Measurements from ENCODE around the gene CTRL.

The CTRL gene

GRCh38 chr16:67962135-67962534 is 30.5 kb upstream of the CTRL start:
- no peak for DNase-seq

- DNase-seq = no peak
Measured at GRCh38 chr16:67961551-67961957, 29.9 kb upstream of the CTRL start.

GRCh38 chr16:67959536-67960329 is 28.1 kb upstream of the CTRL start:
- DNase-seq = no peak

GRCh38 chr16:67957622-67958021 is 26.0 kb upstream of the CTRL start:
- no peak for DNase-seq

GRCh38 chr16:67954421-67955196 is 22.9 kb upstream of the CTRL start:
- no peak for DNase-seq

GRCh38 chr16:67953641-67954375 is 22.1 kb upstream of the CTRL start:
- DNase-seq = no peak

- DNase-seq = no peak
Measured at GRCh38 chr16:67951485-67951884, 19.8 kb upstream of the CTRL start.

GRCh38 chr16:67950335-67950843 is 18.7 kb upstream of the CTRL start:
- no peak for DNase-seq

- DNase-seq = no peak
Measured at GRCh38 chr16:67949645-67950044, 18.0 kb upstream of the CTRL start.

GRCh38 chr16:67948015-67948414 is 16.4 kb upstream of the CTRL start:
- DNase-seq = no peak

- no peak for DNase-seq
Measured at GRCh38 chr16:67946966-67947558, 15.4 kb upstream of the CTRL start.

GRCh38 chr16:67946128-67946569 is 14.5 kb upstream of the CTRL start:
- DNase-seq = no peak

GRCh38 chr16:67945392-67945933 is 13.8 kb upstream of the CTRL start:
- DNase-seq = no peak

- no peak for DNase-seq
Measured at GRCh38 chr16:67944690-67945391, 13.2 kb upstream of the CTRL start.

GRCh38 chr16:67943619-67944504 is 12.2 kb upstream of the CTRL start, which contains the start of gene LCAT:
Gene LCAT (minus strand): TSS chr16:67944120. CDS start chr16:67944101, 19 bp downstream.
- no peak for DNase-seq

- DNase-seq = no peak
Measured at GRCh38 chr16:67943256-67943618, 11.6 kb upstream of the CTRL start.

- DNase-seq = no peak
Measured at GRCh38 chr16:67942510-67943255, 11.0 kb upstream of the CTRL start.

- peak; percentile 79 for DNase-seq
Measured at GRCh38 chr16:67942200-67942509, 10.5 kb upstream of the CTRL start.

GRCh38 chr16:67941469-67942199 is 10.0 kb upstream of the CTRL start:
- DNase-seq = no peak

Data from 8988T (cell line).